ENCODE results near the gene B4GALNT3.
"Not testable (repeated sequence)": the region's sequence is repeated elsewhere in the genome, so short reads cannot be mapped to it uniquely, and the experiment has no call there.

B4GALNT3 gene

DNA sequence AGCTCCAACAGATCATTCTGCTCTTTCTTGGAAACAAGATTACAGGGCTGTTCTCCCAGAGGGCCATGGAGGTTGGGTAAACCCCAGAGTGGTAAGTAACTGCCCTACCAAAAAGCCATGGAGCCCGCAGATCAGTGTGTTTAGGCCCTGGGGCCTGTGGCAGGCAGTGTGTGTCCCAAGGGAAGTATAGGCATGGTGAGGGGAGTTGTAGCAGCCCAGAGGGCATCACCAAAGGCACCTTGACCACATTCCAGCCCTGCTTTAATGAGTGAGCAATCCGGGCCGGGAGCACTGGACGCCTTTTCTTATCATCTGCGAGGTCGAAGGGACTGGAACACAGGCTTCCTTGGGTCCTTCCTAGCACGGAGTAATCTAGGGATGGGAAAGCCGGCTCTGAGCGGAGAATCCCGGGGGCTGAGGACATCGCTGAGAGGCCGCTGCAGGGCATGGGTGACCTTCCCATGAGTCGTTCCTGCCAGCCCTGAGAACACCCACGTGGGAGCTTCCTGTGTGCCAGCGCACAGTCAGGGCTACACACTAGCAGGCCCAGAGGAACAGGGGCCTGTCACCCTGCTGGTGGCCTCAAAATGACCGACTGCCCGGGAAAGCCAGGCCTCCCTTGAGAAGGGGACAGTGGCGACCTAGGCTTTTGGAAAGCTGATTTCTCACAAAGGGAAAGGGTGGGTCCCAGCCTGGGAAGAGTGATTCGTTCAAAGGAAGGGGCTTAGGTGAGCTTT is 112.2 kb downstream of the B4GALNT3 start:
- in situ Hi-C loops (cut with HindIII; ENCODE audit: low pct_unique_long_range_greater_than_20kb, low sequenced_read_pairs), result no loop called here
- DNase-seq (ENCODE audit: low read depth in 1 of 2, low spot score in 1 of 2), result no peak
- no peak for TF ChIP-seq JUND (IDR thresholded peaks at IDR 0.05; ENCODE audit: low read depth)

DNA sequence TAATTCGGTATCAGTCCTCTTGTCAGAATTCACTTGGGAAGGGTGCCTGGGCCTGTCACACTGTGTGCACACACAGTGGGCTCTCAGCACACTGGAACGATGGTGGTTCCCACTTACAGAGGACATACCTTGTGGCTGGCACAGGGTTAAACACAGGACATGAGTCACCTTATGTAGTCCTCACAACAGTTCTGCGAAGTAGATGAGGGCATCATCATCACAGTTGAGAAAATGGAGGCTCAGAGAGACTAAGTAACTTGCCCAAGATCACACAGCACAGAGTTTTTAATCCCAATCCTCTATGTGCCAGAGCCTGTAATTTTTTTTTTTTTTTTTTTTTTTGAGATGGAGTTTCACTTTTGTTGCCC is 112.8 kb downstream of the B4GALNT3 start:
- TF ChIP-seq JUND (IDR thresholded peaks at IDR 0.05; ENCODE audit: low read depth), result no peak
- no peak for DNase-seq (ENCODE audit: low read depth in 1 of 2, low spot score in 1 of 2)
- in situ Hi-C loops (cut with HindIII; ENCODE audit: low pct_unique_long_range_greater_than_20kb, low sequenced_read_pairs), result no loop called here

DNA sequence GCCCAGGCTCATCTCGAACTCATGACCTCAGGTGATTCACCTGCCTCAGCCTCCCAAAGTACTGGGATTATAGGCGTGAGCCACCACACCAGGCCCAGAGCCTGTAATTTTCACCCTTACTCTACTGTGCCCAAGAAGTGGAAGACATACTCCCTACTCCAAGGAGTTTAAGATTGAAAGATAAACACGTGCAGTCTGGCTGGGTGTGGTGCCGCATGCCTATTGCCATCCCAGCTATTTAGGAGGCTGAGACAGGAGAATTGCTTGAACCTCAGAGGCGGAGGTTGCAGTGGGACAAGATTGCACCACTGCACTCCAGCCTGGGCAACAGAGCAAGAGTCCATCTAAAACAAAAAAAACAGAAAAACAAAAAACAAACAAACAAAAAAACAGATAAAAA is 113.5 kb downstream of the B4GALNT3 start:
- TF ChIP-seq JUND (IDR thresholded peaks at IDR 0.05; ENCODE audit: low read depth), result no peak
- in situ Hi-C loops (cut with HindIII; ENCODE audit: low pct_unique_long_range_greater_than_20kb, low sequenced_read_pairs), result no loop called here
- no peak for DNase-seq (ENCODE audit: low read depth in 1 of 2, low spot score in 1 of 2)

DNA sequence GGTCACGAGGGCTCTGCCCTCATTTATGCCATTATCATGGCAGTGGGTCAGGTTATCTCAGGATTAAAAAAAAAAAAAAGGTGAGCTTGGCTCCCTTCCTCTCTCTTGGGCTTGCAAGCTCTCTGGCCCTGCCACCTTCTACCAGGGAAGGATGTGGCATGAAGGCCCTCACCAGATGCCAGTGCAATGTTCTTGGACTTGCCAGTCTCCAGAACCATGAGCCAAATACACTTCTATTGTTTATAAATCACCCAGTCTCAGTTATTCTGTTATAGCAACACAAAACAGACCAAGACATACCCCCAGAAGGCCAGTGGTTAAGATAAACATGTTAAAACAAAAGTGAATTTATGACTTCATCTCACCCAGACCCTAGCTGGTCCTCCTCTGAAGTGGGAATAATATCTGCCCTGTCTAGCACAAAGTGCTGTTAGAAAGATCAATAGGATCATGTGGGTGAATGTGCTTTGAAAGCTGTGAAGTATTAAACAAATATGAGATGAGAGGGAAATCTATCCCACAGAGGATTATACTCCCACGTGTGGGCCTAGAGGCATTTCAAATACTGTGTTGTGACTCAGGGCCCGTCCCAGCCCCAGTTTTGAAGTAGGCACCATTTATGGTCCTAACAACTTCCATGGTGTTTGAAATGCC is 114.9 kb downstream of the B4GALNT3 start:
- TF ChIP-seq JUND (IDR thresholded peaks at IDR 0.05; ENCODE audit: low read depth), result no peak
- in situ Hi-C loops (cut with HindIII; ENCODE audit: low pct_unique_long_range_greater_than_20kb, low sequenced_read_pairs), result no loop called here
- DNase-seq (ENCODE audit: low read depth in 1 of 2, low spot score in 1 of 2), result no peak

DNA sequence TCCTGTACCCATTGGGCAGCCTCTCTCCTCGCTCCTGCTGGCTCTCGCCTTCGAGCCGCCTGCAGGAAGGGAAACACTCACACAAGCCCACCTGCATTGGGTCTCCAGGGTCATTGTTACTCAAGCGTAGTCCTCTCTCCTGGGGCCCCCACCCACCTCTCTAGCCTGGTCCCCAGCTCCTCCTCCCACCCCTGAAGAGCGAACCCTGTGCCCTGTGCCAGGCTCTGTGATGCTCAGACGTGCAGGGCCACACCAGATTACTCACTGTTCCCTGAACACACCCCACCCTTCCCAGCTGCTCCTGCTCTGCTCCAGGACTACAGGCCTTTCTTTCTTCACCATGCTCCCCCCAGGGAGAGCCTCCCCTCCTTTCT is 115.4 kb downstream of the B4GALNT3 start:
- no peak for TF ChIP-seq JUND (IDR thresholded peaks at IDR 0.05; ENCODE audit: low read depth)
- in situ Hi-C loops (cut with HindIII; ENCODE audit: low pct_unique_long_range_greater_than_20kb, low sequenced_read_pairs), result no loop called here
- no peak for DNase-seq (ENCODE audit: low read depth in 1 of 2, low spot score in 1 of 2)

DNA sequence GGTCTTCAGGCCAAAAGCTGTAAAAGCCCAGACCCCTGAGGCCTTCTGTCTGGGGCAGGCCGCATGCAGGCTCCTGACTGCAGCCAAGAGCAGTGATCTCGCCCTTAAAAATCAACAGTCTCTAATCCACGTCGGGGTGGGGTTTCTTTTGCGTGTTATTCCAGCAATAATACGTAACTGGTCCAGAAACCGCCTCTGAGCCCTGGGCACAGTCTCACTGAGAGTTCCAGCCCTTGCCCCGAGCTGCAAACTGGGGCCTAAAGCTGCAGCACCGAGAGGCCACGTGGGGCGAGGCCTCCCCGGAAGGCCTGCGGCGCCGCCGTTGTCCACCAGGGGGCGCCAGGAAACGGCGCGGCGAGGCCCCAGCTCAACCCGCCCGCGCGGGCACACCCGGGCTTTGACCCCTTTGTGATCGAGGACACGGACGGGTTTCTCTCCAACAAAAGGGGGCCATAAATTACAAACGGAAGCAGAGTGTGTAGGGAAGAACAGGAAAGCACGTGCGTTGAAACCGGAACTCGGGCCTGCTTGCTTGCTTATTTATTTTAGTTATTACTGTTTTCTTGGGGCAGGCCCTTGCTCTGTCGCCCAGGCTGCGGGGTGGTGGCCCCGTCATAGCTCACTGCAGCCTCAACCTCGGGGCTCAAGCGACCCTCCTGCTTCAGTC is 116.3 kb downstream of the B4GALNT3 start:
- in situ Hi-C loops (cut with HindIII; ENCODE audit: low pct_unique_long_range_greater_than_20kb, low sequenced_read_pairs), result no loop called here
- DNase-seq (ENCODE audit: low read depth in 1 of 2, low spot score in 1 of 2), result peak; percentile 73 to 76

DNA sequence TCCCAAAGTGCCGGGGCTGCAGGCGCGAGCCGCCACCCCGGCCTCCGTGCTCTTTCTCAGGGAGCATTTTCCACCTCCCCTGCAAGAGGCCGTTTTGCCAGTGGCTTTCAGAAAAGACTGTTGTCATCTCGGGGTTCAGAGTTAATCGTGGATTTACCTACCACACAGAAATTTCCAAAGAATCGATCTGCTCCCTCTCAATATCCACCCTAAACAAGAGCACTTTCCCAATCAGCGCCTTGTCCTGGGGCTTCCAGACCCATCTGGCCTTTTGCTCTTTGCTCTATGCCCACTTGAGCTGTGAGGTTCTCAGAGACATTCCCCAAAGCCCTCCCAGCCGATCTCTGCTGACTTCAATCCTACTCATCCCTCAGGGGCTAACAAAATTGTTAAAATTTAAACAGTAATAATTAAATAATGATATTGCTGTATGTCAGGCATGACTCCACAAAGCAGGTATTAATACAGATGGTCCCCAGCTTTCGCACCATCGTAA is 116.9 kb downstream of the B4GALNT3 start:
- in situ Hi-C loops (cut with HindIII; ENCODE audit: low pct_unique_long_range_greater_than_20kb, low sequenced_read_pairs), result no loop called here
- no peak for DNase-seq (ENCODE audit: low read depth in 1 of 2, low spot score in 1 of 2)

More for the DNA sequence above, 116.3 kb downstream of the B4GALNT3 start:
- TF ChIP-seq JUND (IDR thresholded peaks at IDR 0.05; ENCODE audit: low read depth), result no peak

DNA sequence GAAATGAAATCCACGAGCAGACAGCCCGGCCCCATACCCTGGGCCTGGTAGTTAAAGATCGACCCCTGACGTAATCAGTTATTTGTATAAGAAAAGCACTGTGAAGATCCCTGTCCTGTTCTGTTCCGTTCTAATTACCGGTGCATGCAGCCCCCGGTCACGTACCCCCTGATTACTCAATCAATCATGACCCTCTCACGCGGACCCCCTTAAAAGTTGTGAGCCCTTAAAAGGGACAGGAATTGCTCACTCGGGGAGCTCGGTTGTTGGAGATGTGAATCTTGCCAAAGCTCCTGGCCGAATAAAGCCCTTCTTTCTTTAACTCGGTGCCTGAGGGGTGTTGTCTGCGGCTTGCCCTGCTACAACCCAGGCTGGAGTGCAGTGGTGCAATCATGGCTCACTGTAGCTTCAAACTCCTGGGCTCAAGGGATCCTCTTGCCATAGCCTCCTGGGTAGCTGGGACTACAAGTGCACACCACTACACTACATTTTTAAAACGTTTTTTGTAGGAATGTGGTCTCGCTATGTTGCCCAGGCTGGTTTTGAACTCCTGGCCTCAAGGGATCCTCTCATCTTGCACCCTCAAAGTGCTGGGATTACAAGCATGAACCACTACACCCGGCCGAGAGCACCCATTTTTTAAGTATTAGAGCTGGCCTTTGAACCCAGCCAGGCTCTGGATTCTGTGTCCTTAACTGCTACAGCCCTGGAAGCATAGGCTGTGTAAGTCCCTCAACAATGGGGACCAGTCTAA is 118.4 kb downstream of the B4GALNT3 start:
- in situ Hi-C loops (cut with HindIII; ENCODE audit: low pct_unique_long_range_greater_than_20kb, low sequenced_read_pairs); DNase-seq (ENCODE audit: low read depth in 1 of 2, low spot score in 1 of 2): not testable (repeated sequence)

More for the DNA sequence above, 116.9 kb downstream of the B4GALNT3 start:
- no peak for TF ChIP-seq JUND (IDR thresholded peaks at IDR 0.05; ENCODE audit: low read depth)

DNA sequence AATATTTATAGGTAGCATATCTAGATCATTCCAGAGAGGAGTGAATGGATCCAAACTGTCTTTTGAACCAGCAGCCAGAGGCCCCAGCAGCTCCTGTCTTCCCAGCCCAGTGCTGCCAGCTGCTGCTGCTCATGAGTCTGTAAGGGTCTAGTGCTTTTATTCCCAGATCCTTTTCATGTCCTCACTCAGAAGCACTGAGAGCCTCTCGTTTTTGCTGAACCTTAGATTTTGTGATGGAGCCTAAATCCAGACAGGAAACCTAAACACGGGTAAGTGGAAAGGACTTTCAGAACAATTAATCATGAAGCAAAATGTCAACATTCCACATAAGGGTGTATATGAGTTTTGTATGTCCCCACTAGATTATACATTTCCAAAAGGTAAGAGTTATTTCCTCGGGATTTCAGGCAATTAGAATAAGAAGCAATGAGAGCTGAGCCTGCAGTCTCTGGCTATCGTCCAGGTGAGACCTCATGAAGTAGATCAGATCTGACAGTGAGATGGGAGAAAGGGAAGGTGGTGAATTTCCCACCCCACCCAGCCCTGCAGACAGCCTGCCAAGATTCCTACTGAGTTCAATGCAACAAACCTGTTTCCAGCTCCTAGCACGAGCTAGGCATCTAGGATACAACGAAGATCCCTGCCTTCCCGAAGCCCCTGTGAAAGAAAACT is 119.1 kb downstream of the B4GALNT3 start:
- DNase-seq (ENCODE audit: low read depth in 1 of 2, low spot score in 1 of 2), result peak in 1 of 2 experiments; percentile 30
- no peak for TF ChIP-seq JUND (IDR thresholded peaks at IDR 0.05; ENCODE audit: low read depth)
- in situ Hi-C loops (cut with HindIII; ENCODE audit: low pct_unique_long_range_greater_than_20kb, low sequenced_read_pairs), result no loop called here

DNA sequence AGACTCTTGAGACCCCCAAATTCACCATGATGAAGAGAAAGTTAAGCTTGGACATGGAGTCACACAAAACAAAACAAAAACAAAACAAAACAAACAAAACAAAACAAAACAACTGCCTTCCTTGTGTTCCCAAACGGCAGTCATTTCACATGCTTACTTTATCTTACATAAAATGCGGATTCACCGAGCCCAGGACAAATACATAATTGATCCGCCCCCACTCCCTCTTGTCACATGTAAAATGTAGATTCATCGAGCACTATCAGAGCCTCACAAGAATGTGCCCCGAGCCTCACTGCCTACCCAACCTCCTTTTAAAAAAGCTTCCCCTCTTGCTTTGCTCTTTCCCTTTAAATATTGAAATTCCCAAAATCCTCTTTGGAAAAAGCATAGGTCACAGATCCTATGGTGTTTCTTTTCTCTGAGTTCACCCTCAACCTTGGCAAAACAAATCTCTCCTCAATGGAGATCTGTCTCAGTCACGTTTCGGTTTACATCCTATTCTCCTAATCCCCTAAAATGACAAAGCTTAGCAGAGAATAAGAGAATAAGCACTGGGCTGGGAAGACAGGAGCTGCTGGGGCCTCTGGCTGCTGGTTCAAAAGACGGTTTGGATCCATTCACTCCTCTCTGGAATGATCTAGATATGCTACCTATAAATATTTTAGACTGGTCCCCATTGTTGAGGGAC is 119.8 kb downstream of the B4GALNT3 start:
- in situ Hi-C loops (cut with HindIII; ENCODE audit: low pct_unique_long_range_greater_than_20kb, low sequenced_read_pairs), result no loop called here
- no peak for DNase-seq (ENCODE audit: low read depth in 1 of 2, low spot score in 1 of 2)
- TF ChIP-seq JUND (IDR thresholded peaks at IDR 0.05; ENCODE audit: low read depth), result no peak

DNA sequence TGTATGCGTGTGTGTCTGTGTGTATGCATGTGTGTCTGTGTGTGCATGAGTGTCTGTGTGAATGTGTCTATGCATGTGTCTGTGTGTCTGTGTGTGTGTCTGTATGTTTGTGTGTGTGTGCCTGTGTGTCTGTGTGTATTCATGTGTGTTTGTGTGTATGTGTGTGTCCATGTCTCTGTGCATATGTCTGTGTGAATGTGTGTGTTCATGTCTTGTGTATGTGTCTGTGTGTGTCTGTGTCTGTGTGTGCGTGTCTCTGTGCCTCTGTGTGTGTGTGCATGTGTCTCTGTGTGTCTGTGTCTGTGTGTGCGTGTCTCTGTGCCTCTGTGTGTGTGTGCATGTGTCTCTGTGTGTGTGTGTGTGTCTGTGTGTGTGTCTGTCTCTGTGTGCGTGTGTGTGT is 121.1 kb downstream of the B4GALNT3 start:
- in situ Hi-C loops (cut with HindIII; ENCODE audit: low pct_unique_long_range_greater_than_20kb, low sequenced_read_pairs), result no loop called here
- DNase-seq (ENCODE audit: low read depth in 1 of 2, low spot score in 1 of 2), result no peak
- no peak for TF ChIP-seq JUND (IDR thresholded peaks at IDR 0.05; ENCODE audit: low read depth)

All from T47D (cell line).